ENCODE results near the gene VAV1. TPM values are rescaled to one million over a fixed set of nuclear protein-coding genes. Genes with fewer than 3 reads are reported as not detected.
A peak's percentile ranks its signal among the peaks of the same experiment; 100 is the strongest.

The VAV1 gene
- total and polyA plus RNA-seq, 2 of the 13 experiments (the other 11 are each of a cell fraction or from before 2014, with no cell fraction given), result not detected

DNA sequence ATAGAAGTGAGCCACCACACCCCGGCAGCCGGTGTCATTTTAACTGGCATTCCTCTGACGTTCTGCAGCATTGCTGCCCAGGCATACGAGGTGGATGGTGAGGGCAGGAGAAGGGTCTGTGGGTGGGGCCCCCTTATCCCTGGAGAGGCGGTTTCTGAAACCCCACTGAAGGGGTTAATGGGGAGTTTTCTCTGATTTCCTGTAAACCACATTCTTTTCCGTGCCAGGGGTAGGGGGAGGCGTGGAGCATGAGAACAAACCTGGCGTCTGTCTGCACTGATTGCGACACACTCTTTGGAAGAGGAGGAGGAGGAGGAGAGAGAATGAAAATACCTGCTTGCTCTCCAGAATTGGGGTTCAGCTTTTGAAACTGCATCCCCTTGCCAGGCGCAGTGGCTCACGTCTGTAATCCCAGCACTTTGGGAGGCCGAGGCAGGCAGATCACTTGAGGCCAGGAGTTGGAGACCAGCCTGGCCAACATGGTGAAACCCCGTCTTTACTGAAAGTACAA, 49.3 kb upstream of the VAV1 start (continued):
- TF ChIP-seq, protein P1, sequence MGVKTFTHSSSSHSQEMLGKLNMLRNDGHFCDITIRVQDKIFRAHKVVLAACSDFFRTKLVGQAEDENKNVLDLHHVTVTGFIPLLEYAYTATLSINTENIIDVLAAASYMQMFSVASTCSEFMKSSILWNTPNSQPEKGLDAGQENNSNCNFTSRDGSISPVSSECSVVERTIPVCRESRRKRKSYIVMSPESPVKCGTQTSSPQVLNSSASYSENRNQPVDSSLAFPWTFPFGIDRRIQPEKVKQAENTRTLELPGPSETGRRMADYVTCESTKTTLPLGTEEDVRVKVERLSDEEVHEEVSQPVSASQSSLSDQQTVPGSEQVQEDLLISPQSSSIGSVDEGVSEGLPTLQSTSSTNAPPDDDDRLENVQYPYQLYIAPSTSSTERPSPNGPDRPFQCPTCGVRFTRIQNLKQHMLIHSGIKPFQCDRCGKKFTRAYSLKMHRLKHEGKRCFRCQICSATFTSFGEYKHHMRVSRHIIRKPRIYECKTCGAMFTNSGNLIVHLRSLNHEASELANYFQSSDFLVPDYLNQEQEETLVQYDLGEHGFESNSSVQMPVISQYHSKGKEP (CRISPR knock-in tag; IDR thresholded peaks at IDR 0.05), result no peak
- TF ChIP-seq TAF1 (CRISPR knock-in tag; IDR thresholded peaks at IDR 0.05), result peak; percentile 45; the same call in 1 of the 2 replicates
- TF ChIP-seq, protein P2, sequence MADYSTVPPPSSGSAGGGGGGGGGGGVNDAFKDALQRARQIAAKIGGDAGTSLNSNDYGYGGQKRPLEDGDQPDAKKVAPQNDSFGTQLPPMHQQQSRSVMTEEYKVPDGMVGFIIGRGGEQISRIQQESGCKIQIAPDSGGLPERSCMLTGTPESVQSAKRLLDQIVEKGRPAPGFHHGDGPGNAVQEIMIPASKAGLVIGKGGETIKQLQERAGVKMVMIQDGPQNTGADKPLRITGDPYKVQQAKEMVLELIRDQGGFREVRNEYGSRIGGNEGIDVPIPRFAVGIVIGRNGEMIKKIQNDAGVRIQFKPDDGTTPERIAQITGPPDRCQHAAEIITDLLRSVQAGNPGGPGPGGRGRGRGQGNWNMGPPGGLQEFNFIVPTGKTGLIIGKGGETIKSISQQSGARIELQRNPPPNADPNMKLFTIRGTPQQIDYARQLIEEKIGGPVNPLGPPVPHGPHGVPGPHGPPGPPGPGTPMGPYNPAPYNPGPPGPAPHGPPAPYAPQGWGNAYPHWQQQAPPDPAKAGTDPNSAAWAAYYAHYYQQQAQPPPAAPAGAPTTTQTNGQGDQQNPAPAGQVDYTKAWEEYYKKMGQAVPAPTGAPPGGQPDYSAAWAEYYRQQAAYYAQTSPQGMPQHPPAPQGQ (CRISPR knock-in tag; IDR thresholded peaks at IDR 0.05; ENCODE audit: borderline replicate concordance), result no peak
- no peak for TF ChIP-seq ZNF772 (CRISPR knock-in tag; IDR thresholded peaks at IDR 0.05)
- peak; percentile 77; the same call in 1 of the 2 replicates for TF ChIP-seq TARDBP (CRISPR knock-in tag; IDR thresholded peaks at IDR 0.05)
- TF ChIP-seq, protein P3, sequence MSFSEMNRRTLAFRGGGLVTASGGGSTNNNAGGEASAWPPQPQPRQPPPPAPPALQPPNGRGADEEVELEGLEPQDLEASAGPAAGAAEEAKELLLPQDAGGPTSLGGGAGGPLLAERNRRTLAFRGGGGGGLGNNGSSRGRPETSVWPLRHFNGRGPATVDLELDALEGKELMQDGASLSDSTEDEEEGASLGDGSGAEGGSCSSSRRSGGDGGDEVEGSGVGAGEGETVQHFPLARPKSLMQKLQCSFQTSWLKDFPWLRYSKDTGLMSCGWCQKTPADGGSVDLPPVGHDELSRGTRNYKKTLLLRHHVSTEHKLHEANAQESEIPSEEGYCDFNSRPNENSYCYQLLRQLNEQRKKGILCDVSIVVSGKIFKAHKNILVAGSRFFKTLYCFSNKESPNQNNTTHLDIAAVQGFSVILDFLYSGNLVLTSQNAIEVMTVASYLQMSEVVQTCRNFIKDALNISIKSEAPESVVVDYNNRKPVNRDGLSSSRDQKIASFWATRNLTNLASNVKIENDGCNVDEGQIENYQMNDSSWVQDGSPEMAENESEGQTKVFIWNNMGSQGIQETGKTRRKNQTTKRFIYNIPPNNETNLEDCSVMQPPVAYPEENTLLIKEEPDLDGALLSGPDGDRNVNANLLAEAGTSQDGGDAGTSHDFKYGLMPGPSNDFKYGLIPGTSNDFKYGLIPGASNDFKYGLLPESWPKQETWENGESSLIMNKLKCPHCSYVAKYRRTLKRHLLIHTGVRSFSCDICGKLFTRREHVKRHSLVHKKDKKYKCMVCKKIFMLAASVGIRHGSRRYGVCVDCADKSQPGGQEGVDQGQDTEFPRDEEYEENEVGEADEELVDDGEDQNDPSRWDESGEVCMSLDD (CRISPR knock-in tag; IDR thresholded peaks at IDR 0.05; ENCODE audit: borderline replicate concordance), result peak; percentile 98
- 0 out of 2 replicates have a peak, but pooled peaks have one; percentile 29 for TF ChIP-seq ZFX (CRISPR knock-in tag; IDR thresholded peaks at IDR 0.05; ENCODE audit: low read depth)
- TF ChIP-seq TCF7L2 (IDR thresholded peaks at IDR 0.05; ENCODE audit: low read depth, low read length), result no peak
- no peak for TF ChIP-seq ZNF891 (CRISPR knock-in tag; IDR thresholded peaks at IDR 0.05)
- TF ChIP-seq, protein P4, sequence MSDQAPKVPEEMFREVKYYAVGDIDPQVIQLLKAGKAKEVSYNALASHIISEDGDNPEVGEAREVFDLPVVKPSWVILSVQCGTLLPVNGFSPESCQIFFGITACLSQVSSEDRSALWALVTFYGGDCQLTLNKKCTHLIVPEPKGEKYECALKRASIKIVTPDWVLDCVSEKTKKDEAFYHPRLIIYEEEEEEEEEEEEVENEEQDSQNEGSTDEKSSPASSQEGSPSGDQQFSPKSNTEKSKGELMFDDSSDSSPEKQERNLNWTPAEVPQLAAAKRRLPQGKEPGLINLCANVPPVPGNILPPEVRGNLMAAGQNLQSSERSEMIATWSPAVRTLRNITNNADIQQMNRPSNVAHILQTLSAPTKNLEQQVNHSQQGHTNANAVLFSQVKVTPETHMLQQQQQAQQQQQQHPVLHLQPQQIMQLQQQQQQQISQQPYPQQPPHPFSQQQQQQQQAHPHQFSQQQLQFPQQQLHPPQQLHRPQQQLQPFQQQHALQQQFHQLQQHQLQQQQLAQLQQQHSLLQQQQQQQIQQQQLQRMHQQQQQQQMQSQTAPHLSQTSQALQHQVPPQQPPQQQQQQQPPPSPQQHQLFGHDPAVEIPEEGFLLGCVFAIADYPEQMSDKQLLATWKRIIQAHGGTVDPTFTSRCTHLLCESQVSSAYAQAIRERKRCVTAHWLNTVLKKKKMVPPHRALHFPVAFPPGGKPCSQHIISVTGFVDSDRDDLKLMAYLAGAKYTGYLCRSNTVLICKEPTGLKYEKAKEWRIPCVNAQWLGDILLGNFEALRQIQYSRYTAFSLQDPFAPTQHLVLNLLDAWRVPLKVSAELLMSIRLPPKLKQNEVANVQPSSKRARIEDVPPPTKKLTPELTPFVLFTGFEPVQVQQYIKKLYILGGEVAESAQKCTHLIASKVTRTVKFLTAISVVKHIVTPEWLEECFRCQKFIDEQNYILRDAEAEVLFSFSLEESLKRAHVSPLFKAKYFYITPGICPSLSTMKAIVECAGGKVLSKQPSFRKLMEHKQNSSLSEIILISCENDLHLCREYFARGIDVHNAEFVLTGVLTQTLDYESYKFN (CRISPR knock-in tag; conservative IDR thresholded peaks at IDR 0.05), result peak; percentile 87
- no peak for TF ChIP-seq ZNF790 (CRISPR knock-in tag; IDR thresholded peaks at IDR 0.05; ENCODE audit: borderline replicate concordance)
- TF ChIP-seq KLF9 (CRISPR knock-in tag; IDR thresholded peaks at IDR 0.05; ENCODE audit: low read depth), result no peak
- TF ChIP-seq SMARCC2 (IDR thresholded peaks at IDR 0.05), result no peak
- TF ChIP-seq JUN (CRISPR knock-in tag; IDR thresholded peaks at IDR 0.05), result 0 out of 2 replicates have a peak, but pooled peaks have one; percentile 27
- TF ChIP-seq, protein P5, sequence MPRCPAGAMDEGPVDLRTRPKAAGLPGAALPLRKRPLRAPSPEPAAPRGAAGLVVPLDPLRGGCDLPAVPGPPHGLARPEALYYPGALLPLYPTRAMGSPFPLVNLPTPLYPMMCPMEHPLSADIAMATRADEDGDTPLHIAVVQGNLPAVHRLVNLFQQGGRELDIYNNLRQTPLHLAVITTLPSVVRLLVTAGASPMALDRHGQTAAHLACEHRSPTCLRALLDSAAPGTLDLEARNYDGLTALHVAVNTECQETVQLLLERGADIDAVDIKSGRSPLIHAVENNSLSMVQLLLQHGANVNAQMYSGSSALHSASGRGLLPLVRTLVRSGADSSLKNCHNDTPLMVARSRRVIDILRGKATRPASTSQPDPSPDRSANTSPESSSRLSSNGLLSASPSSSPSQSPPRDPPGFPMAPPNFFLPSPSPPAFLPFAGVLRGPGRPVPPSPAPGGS (CRISPR knock-in tag; IDR thresholded peaks at IDR 0.05), result peak; percentile 77; the same call in 1 of the 2 replicates
- TF ChIP-seq ZNF329 (CRISPR knock-in tag; IDR thresholded peaks at IDR 0.05; ENCODE audit: low read depth), result 0 out of 2 replicates have a peak, but pooled peaks have one; percentile 41
- peak; percentile 71 for TF ChIP-seq FOSL2 (CRISPR knock-in tag; IDR thresholded peaks at IDR 0.05)
- peak; percentile 90 for TF ChIP-seq SAP130 (CRISPR knock-in tag; IDR thresholded peaks at IDR 0.05; ENCODE audit: low read depth)
- TF ChIP-seq ADNP (CRISPR knock-in tag; IDR thresholded peaks at IDR 0.05), result no peak
